Stimulated activated CD8-positive, alpha-beta memory T cell treated with anti-CD3 and anti-CD28 coated beads, Interleukin-15, amount 100 ng/mL, for 4 hours (primary cell): ENCODE measurements around the gene ZFHX3.
"Not testable (repeated sequence)": the region's sequence is repeated elsewhere in the genome, so short reads cannot be mapped to it uniquely, and the experiment has no call there.

Experiments
- DNase-seq, 2 donors: peaks; one replicate each; pipeline ENCODE4 v3.0.0-alpha.2; 2020; ENCODE audit warnings: low read depth in 2 of 2

Gene ZFHX3

DNA sequence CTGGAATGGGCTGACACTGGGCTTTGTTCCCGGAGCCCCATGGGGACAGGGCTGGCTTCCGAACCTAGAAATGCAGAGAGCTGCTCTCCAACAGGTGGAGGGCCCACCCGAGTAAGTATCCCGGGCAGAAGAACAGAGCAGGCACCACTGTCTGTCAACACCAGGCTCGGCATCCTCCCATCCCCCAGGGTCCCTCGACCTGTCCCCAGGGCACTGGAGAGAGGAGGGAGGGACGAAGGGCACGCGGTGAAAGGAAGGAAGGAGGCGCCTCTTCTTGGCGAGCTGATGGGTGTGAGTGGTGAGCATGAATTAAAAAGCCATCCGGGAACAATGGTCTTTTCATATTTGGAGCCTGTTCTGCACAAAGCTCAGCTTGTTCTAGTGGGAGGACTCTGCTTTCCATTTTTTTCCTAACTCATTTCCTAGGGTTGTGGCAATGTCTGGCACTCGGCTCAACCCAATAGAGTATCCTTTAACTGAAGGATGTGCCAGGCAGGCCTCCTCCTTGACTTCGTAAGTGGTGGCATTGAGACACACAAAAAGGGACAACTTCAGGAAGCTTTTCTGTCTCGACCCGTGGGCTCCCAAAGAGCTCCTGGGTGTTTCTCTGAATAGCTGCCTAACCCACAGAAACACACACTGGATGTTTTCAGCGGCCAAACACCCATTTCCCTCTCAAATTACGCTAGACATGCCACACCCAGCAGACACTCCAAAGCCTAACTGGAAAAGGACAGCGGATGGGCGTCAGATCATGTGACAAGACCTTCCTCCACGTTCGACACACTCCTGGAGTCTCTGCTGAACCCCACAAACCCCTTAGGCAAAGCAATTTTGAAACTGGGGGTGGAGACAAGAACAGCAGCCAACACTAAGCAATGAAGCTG is 47.7 kb downstream of the ZFHX3 start:
- DNase-seq, result no peak

DNA sequence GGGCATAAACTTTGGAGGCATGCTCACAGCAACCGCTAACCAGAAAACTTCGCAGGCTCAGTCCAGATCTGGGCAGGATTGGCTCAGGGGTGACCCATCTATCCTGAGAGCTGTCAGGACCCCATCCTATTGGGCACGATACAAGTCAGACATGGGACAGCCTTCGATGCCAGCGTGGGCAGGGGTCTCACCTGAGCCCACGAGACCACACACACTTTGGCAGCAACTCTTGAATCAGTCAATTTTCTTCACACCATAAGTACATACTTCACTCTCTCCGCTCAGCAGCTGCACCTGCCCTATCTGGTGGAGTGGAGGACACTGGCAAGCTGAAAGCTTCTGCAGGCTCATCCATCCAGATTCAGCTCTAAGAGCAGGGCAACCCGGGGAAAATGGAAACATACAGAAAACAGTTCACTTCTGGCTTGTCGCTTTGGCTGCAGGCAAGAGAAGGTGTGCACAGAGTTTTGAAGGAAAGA is 48.3 kb downstream of the ZFHX3 start:
- DNase-seq, result no peak

DNA sequence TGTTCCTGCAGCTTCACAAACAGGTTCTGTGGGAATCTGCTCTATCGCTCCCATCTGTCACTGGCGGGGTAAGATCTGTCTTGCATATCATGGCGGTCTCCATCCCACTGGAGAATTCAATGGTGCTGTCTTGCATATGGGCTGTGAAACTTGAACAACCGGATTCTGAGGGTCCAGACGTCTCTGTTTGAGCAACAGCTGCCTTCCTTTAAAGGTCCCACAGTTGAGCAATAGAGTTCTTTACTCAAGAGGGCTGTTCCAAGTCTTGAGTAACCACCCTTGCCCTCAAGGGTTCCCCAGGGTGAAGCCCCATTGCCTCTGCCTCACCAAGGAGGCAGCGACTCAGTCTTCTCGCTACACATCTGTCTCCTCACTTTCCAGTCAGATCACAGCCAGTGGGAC is 50.8 kb downstream of the ZFHX3 start:
- no peak for DNase-seq

DNA sequence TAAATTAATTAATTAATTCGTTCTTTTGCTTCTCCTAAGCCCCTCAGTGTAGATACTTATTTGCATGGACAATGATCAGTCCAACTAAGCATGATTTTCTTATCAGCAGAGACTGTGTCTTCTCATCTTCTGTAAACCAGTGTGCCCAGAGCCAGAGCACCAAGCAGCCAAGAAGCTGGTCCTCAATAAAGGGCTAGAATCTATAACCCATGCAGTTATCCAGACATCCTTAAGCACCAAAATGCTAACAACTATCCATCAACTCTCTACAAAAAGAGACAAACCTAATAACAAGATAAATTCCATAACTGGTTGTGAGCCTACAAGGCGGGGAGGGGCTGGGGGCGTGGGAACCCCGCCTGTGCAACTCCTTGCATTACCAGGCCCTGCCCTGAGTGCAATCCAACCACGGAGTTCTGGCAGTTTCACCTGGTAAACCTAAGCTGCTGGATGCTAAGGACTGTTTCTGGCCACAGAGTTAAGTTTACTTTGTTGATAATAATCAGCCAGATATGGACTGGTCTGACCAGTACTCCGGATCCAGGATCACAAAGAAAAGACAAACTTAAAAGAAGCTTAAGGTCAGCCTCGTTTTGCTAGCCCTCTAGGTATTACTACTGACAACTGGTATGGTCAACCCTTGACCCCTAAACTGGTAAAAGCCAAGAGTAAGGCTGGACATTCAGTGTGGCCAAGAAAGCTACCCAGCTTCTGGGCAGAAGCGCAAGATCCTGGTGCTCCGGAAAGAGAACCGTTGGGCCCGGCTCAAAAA is 51.5 kb downstream of the ZFHX3 start:
- no peak for DNase-seq

DNA sequence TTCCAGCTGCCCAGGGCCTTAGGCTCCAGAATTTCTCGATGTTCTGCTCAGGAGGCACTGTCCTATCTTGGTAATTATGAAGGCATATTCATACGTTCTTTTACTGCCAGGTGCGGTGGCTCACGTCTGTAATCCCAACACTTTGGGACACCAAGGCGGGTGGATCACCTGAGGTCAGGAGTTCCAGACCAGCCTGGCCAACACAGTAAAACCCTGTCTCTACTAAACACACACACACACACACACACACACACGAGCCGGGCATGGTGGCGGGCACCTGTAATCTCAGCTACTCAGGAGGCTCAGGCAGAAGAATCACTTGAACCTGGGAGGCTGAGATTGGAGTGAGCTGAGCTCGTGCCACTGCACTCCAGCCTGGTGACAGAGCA is 52.1 kb downstream of the ZFHX3 start:
- not testable (repeated sequence) for DNase-seq

DNA sequence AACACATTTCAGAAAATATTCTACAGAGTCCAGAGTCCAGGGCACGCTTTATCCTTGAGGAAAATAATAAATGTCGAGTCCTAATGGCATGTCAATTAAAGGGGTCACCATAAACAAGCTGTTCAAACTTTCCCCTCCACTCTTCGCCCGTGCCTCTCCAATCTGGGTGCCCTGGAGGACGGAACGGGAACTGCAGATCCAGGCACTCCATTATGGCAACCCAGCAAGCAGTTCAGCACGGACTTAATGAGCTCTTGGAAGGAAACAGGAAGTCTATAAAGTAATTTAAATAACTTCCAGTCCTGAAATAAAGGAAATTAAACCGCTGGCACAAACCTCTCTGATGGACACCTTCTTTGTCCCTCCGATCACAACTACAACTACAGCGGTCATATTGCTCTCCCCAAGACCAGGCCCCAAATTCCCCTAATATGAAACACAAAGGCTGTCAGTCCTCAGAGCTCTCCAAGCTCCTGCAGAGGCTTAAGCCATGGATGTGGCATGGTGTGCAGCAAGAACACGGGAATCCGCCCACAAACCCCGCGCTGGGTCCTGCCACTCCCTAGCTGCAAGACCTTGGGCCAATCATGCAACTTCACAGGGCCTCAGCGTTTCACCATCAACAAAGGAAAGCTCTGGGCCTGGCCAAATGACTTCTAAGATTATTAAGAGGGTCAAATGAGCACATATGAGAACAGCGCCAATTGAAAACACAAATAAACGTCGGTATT is 52.6 kb downstream of the ZFHX3 start:
- no peak for DNase-seq

DNA sequence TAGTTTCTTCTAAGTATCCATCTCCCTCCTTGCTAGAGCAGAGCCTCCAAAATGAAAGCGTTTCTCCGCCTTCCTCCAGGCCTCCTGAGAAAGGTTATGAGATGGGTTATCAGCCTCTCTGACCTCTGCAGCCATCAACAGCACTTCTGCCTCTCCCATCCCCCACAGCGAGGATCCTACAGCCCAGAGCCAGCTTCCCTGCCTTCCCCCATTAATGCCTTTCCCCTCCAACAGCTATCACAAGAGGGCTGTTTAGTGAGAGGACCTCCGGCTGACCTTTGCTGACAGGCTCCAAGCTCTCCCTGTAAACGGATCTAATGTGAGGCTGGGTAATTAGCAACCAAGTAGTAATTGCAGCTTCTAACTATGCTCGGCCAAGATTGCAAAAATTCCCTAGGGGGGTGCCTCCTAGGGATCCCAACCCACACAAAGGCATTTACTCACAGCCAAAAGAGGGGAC is 55.8 kb downstream of the ZFHX3 start:
- no peak for DNase-seq

DNA sequence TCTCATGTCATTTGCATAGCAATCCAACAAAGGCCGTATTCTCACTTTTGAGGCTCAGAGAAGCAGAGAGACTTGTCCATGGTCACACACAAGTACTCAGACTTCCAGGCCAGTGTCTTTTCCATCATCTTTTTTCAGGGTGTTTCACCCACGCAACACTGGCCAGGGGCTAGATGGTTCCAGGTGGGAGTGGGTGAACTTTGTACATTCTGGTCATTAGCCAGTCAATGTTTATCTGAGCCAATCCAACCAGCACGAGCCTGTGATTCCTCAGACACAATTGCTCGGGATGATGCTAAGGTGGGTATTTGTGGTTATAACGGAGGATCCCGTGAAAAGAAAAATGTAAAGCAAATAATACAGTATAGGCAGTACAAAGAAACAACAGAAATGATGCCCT is 56.3 kb downstream of the ZFHX3 start:
- no peak for DNase-seq

DNA sequence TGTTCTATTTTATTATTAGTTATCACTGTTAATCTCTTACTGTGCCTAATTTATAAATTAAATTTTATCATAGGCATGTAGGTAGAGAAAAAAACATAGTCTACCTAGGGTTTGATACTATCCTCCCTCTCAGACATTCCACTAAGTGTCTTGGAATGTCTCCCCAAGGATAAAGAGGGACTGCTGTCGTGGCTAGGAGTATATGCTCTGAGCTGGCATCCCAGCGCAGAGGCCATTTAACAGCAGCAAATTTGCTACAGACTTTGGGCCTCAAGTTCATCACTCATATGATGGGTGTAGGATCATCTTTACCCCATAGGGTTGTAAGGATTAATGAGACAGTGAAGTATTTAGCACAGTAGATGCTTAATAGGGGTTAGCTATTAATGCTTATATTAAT is 56.7 kb downstream of the ZFHX3 start:
- DNase-seq, result no peak

DNA sequence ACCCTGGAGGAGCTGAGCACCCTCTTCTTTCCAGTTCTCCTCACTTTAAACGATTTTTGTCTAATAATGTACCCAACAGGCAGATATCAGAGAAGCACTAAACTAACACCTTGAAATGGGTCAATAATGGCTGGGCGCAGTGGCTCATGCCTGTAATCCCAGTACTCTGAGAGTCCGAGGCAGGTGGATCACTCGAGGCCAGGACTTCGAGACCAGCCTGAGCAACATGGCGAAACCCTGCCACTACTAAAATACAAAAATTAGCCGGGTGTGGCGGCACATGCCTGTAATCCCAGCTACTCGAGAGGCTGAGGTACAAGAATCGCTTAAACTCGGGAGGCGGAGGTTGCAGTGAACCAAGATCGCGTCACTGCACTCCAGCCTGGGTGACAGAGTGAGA is 57.4 kb downstream of the ZFHX3 start:
- no peak for DNase-seq

DNA sequence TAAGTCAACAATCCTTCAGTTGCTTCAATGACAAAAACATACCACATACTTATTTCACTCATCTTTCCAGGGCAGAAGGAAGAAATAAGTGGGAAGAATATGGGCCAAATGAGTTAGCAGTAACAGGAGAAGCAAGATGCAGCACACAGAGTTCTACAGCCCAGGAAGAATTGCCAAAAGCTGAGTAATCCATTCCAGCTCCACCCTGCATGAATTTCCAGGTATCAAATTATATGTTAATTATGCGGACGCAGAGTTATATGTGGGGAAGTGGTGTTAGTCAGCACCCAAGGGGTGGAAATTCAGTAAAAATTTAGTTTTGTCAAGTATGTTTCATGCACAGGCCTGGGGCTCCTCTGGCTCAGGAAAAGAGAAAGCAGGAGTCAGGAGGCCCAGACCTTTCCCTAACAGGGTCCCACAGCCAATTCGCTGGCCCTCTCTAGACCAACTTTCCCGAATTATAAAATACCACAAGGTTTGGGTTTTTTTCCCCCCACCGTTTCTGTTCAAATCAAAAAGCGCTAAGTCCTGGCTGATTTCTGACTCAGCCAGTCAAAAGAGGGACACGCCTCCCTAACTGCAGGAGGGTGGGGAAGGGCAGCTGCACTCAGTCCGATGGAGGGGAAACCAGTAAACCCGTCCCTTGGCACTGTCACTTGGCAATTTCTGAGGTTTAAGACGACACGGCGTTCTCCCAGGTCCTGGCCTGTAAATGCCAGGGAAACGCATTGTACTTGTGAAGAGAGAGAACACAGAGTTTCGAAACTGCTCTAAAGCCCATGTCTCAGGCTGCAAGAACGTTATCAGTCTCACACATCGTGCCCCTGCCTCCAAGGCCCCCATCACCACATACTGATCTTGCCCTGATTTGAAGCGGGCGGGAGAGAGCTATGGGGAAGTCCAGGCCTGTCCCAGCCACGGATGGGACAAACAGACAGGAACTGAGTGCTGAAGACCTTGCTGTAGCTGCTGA is 58.1 kb downstream of the ZFHX3 start:
- DNase-seq, result no peak

DNA sequence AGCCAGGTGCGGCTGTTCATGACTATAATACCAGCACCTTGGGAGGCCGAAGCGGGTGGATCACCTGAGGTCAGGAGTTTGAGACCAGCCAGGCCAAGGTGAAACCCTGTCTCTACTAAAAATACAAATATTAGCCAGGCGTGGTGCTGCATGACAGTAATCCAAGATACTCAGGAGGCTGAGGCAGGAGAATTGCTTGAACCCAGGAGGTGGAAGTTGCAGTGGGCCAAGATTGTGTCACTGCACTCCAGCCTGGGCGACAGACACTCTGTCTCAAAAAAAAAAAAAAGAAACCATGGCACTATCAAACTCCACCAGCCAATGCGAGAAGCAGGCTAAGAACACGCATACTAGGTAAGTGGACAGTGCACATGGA is 58.7 kb downstream of the ZFHX3 start:
- not testable (repeated sequence) for DNase-seq

DNA sequence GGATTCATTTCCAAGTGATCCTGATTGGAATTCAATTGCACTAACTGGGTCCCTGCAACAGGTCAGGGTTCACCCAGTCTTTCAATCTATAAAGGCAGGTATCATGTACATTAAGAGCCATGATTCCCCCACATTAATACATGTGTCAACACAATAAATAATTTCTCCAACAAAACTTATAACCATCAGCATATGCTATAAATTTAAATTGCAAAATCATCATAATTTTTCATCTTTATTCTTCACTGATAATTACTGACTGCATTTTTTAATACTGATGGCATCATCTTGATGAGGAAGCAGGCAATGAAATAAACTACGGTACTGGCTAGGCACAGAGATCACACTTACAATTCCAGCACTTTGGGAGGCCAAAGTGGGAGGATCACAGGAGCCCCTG is 59.4 kb downstream of the ZFHX3 start:
- DNase-seq, result no peak

DNA sequence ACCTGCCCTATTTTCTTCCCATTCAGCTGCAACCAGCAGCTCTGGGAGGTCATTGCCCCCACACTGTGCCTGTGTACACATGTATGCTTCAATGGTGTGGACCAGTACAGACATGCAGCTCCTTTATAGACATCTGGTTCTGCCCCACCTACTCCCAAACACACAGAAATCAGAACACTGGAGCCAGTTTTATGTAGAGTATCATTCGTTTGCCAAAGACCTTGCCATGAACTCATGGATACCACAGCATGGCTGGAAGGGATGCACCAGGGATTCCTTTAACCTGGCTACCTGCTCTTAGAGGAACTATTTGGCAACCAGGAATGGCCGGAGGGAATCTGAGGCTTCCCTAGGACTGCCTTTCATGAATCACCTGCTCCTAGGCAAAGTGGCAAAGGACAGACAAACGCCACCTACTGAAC is 60.4 kb downstream of the ZFHX3 start:
- DNase-seq, result no peak

DNA sequence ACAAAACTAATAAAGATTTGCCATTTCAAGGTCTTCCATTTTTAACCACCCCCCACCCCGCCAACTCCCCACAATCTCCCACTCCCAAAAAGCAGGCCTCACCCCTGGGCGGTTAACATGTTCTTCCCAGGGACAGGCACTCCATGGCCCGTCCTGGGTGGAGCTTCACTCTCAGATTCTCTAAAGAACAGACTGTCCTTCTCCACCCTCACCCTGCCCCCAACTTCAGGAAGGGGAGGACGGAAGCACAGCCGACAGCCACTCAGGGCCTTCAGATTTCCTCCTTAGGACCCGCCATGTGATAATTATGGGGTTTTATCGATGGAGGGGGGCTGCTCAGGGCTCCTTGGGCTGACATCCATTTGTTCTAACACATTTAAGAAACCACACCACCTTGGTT is 61.9 kb downstream of the ZFHX3 start:
- no peak for DNase-seq

DNA sequence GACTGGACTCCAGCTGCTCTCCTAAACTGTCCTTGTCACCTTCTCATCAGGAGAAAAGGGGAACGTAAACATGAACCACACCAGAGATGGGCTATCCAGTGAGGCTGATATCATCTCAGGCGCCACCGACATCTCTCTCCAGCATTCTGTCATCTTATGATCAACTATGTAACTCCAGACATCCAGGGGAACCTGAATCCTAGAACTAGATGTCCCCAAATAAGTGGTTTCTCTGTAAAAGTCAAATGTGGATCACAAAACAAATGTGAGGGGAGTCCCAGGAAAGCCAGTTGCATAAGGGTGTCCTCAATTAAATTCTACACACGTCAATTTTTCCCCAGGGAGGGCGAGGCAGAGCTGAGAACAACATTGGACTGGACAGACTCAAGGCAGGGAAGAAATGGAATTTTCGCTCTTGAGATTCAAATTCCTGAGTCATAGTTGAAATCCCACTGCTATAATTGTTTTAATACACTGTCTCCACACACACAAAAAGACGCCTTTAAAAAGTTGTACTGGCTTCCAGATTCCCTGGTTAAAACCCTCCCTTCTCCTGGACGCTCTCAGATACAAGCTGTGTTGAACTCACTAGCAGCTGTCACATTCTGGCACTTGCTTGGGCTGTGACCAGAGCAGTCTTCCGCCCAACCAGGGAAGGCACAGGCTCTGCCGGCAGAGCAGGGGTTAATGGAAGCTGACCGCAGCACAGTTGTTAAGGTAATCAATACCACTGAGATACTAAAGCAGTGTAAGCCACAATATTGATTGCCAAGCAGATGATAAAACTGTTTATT is 62.6 kb downstream of the ZFHX3 start:
- DNase-seq, result no peak

DNA sequence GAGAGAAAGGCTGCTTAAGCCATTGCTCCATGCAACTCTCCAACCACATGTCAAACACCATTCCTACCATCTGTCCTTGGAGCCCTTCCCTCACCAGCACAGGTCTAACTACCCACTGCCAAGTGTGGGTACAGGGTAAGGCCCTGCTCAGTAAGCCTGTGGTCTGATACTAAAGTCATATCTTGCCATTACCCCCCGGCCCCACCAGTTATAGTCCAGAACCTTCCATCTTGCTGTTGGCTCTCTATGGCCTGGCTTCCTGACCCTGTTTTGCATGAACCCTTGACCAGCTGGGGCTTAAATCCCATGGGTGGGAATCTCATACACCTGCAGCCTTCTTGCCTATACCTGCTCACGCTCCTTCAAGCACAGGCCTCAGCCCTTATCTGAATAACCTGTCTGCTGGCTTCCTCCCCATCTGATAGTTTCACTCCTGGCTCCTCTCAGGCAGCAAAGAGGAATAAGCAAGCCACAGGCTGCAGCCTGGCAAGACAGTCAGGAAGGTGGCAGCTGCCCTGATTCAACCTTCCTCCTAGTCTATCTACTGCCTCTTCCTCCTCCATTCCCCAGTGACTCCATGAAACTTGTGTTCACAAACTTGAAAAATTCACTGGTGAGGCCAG is 64.1 kb downstream of the ZFHX3 start:
- DNase-seq, result no peak

DNA sequence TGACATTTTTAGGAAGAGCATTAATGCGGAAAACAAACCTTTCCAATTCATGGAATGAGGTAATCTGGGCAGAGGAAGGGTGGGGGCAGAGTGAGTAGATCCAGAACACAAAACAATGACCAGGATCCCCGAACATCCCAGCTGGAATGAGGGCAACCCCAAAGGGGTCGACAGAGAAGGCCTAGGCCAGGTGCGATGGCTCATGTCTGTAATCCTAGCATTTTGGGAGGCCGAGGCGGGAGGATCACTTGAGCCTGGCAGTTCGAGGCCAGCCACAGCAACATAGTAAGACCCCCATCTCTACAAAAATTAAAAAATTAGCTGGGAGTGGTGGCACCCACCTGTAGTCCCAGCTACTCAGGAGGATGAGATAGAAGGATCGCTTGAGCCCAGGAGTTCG is 64.7 kb downstream of the ZFHX3 start:
- no peak for DNase-seq

DNA sequence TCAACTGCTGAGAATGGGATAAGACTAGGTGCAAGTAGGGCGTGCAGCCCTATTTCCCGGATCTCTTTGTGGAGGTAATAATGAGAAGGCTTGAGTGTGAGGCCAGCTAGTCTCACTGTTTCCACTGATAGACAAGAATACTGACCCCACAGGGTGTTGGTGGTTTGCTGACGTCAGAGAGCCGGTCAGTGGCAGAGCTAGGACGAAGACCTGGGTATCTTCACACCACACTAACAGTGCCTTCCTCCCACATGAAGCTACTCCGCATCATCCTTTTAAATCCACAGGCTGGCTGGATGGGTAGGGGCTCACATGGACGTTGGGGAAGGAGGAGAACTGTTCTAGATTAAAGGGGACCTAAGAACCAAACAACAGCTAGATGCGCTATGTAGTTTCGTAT is 68.0 kb downstream of the ZFHX3 start:
- no peak for DNase-seq

DNA sequence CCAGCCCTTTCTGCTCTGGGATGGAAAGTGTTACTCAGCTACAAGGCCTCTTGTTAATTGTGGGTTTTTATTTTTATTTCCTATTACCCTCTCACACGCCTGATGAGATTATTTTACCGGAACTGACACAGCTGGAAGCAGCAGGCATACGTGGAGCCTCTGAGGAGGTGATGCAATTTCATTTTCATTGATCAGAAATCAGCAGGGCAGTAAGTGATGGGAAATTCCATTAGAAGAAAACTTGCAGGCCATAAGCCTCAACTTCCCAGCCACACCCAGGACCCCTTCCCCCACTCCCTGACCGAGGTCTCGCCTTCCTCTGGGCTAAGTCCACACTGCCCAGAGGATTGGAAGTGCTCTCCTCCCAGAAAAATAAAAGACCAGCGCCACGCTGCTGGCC is 69.7 kb downstream of the ZFHX3 start:
- no peak for DNase-seq
